PC-9 (cell line): Measurements from ENCODE around the gene SOX13.

Experiments
- EZH2 ChIP-seq: fragments of 200-600 bp; sonication (generic); IDR thresholded peaks from 2 replicates; pipeline ENCODE4 v1.8.0; 2017; ENCODE audit warnings: antibody characterized with exemption, low read depth
- TF ChIP-seq, protein P1 (sequence below): fragments of 200-600 bp; sonication (generic); conservative IDR thresholded peaks from 2 replicates; pipeline ENCODE4 v1.6.1; 2017; ENCODE audit warnings: mixed run types, antibody characterized with exemption, mild to moderate bottlenecking, moderate library complexity

GRCh38 chr1:204130981-204131892 is 58.3 kb downstream of the SOX13 start:
- TF ChIP-seq, protein P1, sequence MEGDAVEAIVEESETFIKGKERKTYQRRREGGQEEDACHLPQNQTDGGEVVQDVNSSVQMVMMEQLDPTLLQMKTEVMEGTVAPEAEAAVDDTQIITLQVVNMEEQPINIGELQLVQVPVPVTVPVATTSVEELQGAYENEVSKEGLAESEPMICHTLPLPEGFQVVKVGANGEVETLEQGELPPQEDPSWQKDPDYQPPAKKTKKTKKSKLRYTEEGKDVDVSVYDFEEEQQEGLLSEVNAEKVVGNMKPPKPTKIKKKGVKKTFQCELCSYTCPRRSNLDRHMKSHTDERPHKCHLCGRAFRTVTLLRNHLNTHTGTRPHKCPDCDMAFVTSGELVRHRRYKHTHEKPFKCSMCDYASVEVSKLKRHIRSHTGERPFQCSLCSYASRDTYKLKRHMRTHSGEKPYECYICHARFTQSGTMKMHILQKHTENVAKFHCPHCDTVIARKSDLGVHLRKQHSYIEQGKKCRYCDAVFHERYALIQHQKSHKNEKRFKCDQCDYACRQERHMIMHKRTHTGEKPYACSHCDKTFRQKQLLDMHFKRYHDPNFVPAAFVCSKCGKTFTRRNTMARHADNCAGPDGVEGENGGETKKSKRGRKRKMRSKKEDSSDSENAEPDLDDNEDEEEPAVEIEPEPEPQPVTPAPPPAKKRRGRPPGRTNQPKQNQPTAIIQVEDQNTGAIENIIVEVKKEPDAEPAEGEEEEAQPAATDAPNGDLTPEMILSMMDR = no peak; the same call in 1 of the 2 replicates
- TF ChIP-seq EZH2 = no peak
